ENCODE results near the gene TPCN1. TPM values are rescaled to one million over a fixed set of nuclear protein-coding genes. Genes with fewer than 3 reads are reported as not detected.

The TPCN1 gene
- total and polyA plus RNA-seq, 8 donors: 39.4 to 83.4 (median 63.5) TPM

GRCh38 chr12:113301811-113302210 is 80.5 kb downstream of the TPCN1 start:
- DNase-seq: no peak
- TF ChIP-seq CTCF (IDR thresholded peaks at IDR 0.05): no peak
- intact Hi-C loops (cut with DNase I): no loop called here
- H3K9me3 ChIP-seq: no peaks in the 10 kb centered on the region
- FAIRE-seq: no peak
- no peaks in the 10 kb centered on the region for H3K27me3 ChIP-seq
- peaks cover 0 to 16% (median 4%) of the 10 kb centered on the region in 3 donors for H3K36me3 ChIP-seq
- H3K4me3 ChIP-seq: no peak overlapping the region
- H3K27ac ChIP-seq: no peak overlapping the region
- H3K4me1 ChIP-seq: peaks cover 0 to 3% (median 0%) of the 10 kb centered on the region in 3 donors
- no peak for ATAC-seq
- WGBS, 2 donors: 86 to 92% methylated on average over 6 of the region's 6 CpGs

GRCh38 chr12:113302466-113302865 is 81.2 kb downstream of the TPCN1 start:
- no peak overlapping the region for H3K4me3 ChIP-seq
- intact Hi-C loops (cut with DNase I): no loop called here
- no peak for ATAC-seq
- H3K9me3 ChIP-seq: no peaks in the 10 kb centered on the region
- peaks cover 0 to 14% (median 4%) of the 10 kb centered on the region in 3 donors for H3K36me3 ChIP-seq
- H3K27me3 ChIP-seq: no peaks in the 10 kb centered on the region
- H3K4me1 ChIP-seq: peaks cover 0 to 3% (median 0%) of the 10 kb centered on the region in 3 donors
- 91 to 96% methylated on average over 8 of the region's 8 CpGs for WGBS, 2 donors
- no peak overlapping the region for H3K27ac ChIP-seq
- DNase-seq: no peak
- no peak for TF ChIP-seq CTCF (IDR thresholded peaks at IDR 0.05)
- FAIRE-seq: no peak

GRCh38 chr12:113302886-113303640 is 81.8 kb downstream of the TPCN1 start:
- H3K27ac ChIP-seq: no peak overlapping the region
- no peak for TF ChIP-seq CTCF (IDR thresholded peaks at IDR 0.05)
- H3K27me3 ChIP-seq: no peaks in the 10 kb centered on the region
- peaks cover 0 to 14% (median 8%) of the 10 kb centered on the region in 3 donors for H3K36me3 ChIP-seq
- WGBS, 2 donors: 82 to 86% methylated on average over 19 of the region's 19 CpGs
- ATAC-seq: no peak
- no peak for FAIRE-seq
- no peaks in the 10 kb centered on the region for H3K9me3 ChIP-seq
- no peak for DNase-seq
- H3K4me3 ChIP-seq: no peak overlapping the region
- intact Hi-C loops (cut with DNase I): no loop called here
- H3K4me1 ChIP-seq: peaks cover 0 to 3% (median 0%) of the 10 kb centered on the region in 3 donors

- intact Hi-C loops (cut with DNase I): no loop called here
- FAIRE-seq (no peak), DNase-seq (no peak), ATAC-seq (no peak)
- Histone ChIP-seq H3K36me3 (peaks cover 0 to 14% (median 8%) of the 10 kb centered on the region in 3 donors), H3K27ac (no peak overlapping the region), H3K4me3 (no peak overlapping the region), H3K27me3 (no peaks in the 10 kb centered on the region), H3K4me1 (no peaks in the 10 kb centered on the region), H3K9me3 (no peaks in the 10 kb centered on the region)
- 96% methylated on average over 11 of the region's 11 CpGs for WGBS, 2 donors
- TF ChIP-seq CTCF (IDR thresholded peaks at IDR 0.05): no peak
Observed at GRCh38 chr12:113305281-113305856, 84.1 kb downstream of the TPCN1 start.

GRCh38 chr12:113306382-113306781 is 85.1 kb downstream of the TPCN1 start:
- TF ChIP-seq CTCF (IDR thresholded peaks at IDR 0.05): no peak
- Histone ChIP-seq H3K4me3 (no peak overlapping the region), H3K27me3 (no peaks in the 10 kb centered on the region), H3K9me3 (no peaks in the 10 kb centered on the region), H3K27ac (no peak overlapping the region), H3K4me1 (no peaks in the 10 kb centered on the region), H3K36me3 (peaks cover 0 to 14% (median 8%) of the 10 kb centered on the region in 3 donors)
- 92 to 94% methylated on average over 11 of the region's 11 CpGs for WGBS, 2 donors
- ATAC-seq (no peak), FAIRE-seq (no peak), DNase-seq (no peak)
- intact Hi-C loops (cut with DNase I): no loop called here

All from pancreas (tissue), 10 donors.